Testis (tissue), 2 donors: ENCODE measurements around the gene ABL1.

Experiments used
- CTCF ChIP-seq, 3 experiments: fragments of 450-650 bp in 2 of 3; fragments of 200-600 bp in 1 of 3; sonication (generic) in 1 of 3; IDR thresholded peaks; one replicate each; pipeline ENCODE4 v1.5.1; 2016 to 2019; ENCODE audit warnings: antibody characterized with exemption in 3 of 3, mild to moderate bottlenecking in 2 of 3, moderate library complexity in 1 of 3
- POLR2A ChIP-seq: fragments of 450-650 bp; IDR thresholded peaks from one replicate; pipeline ENCODE4 v1.6.1; 2017; ENCODE audit warnings: antibody characterized with exemption, mild to moderate bottlenecking, moderate library complexity

GRCh38 chr9:130830231-130830760 is 4.8 kb upstream of the ABL1 start:
- TF ChIP-seq CTCF (IDR thresholded peaks at IDR 0.05), result no peak
- TF ChIP-seq POLR2A, result no peak
